Erythroblast (primary cell): Measurements from ENCODE around the gene SPATC1L.
"Not testable (repeated sequence)": the region's sequence is repeated elsewhere in the genome, so short reads cannot be mapped to it uniquely, and the experiment has no call there.

ENCODE experiments used
- DNase-seq, 2 experiments: peaks; one replicate each; lab custom pipeline; 2025; lab: John Stamatoyannopoulos, UW
- GATA1 ChIP-seq: IDR thresholded peaks from 2 replicates; pipeline ENCODE4 v1.6.1; 2011; ENCODE audit warnings: low read depth, mild to moderate bottlenecking, control low read depth, low read length, moderate library complexity
- POLR2A ChIP-seq: IDR thresholded peaks from 2 replicates; pipeline ENCODE4 v1.6.1; 2011; ENCODE audit warnings: mild to moderate bottlenecking, low read length

The SPATC1L gene

DNA sequence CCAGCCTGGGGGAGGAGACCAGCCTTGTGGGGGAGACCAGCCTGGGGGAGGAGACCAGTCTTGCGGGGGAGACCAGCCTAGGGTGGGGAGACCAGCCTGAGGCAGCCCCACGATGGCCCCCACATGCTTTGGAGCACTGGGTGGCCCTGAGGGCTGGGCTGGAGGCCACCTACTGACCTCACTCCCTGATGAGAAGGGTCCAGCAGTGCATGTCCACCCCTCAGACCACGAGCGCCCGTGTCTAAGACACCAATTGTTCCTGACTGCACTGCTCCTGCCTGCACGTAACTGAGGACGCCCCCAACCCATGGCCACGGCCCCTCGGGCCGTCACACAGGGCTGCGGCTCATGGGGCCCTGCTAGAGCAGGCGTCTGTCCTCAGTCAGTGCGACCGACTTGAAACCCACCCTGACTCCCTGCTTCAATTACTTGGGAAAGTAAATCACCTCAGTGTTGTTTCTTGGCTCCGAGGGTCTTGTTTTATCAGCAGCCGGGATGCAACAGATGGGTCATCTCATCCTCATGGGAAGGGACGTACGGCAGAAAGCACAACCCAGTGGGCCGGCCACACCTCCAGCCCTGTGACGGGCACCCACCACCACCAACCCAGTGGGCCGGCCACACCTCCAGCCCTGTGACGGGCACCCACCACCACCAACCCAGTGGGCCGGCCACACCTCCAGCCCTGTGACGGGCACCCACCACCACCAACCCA lies at the start of gene SPATC1L:
Gene SPATC1L (minus strand): TSS at position 550 of the 715 bp plus-strand sequence. CDS start 1,643 bp downstream, outside the sequence.
- DNase-seq: peak; percentile 39 to 53
- TF ChIP-seq POLR2A: no peak
- TF ChIP-seq GATA1: no peak

DNA sequence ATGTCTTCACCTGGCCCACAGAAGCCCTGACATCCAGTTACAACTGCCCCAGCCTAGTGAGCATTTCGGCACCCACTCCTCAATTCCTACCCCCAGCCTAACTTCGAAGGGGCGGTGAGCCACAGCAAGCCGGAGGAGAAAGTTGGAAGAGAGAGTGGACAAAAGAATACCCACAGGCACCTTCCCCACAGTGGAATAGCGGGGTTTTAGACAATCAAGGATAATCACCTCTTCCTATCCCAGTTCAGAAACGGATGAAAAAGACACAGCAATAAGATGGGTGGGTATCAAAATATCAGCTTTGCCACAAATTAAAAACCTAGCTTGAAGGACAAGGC lies 45.6 kb upstream of the SPATC1L start:
- DNase-seq: no peak
- TF ChIP-seq GATA1 (no peak), POLR2A (no peak)

GRCh38 chr21:46229133-46229922 lies 45.1 kb upstream of the SPATC1L start:
- peak in 1 of 2 experiments; percentile 70 for DNase-seq
- TF ChIP-seq POLR2A: no peak
- no peak for TF ChIP-seq GATA1

GRCh38 chr21:46228345-46229051 lies 44.2 kb upstream of the SPATC1L start, which contains the start of gene LSS:
TSS of gene LSS (minus strand) at chr21:46228774. CDS start at chr21:46228745, 29 bp downstream.
- TF ChIP-seq GATA1: no peak
- peak; percentile 28 for TF ChIP-seq POLR2A
- peak; percentile 94 to 97 for DNase-seq

DNA sequence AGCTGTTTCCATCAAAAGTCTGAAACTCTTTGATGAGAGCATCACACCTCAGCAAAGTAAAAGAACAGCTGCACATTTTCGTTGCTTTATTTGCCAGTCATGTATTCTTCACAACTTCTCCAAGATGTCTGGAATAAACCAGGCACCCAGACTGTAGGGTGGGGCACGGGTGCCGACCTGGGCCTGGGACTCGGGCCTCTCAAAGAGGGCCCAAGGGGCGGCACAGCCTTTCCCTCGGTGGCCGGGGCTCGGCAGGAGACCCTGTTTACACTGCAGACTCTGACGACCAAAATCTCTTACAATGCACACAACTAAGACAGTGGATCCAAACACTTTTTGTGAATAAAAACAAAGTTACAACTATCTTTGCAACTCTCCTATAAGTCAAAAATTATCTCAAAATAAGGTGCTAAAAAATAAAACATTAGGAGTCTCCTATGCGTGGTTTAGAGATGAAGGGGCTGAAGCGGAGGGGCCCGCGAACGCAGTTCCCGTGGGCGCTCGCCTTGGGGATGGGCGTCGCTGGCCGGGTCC lies 43.6 kb upstream of the SPATC1L start:
- peak; percentile 27 to 36 for DNase-seq
- TF ChIP-seq POLR2A (no peak), GATA1 (no peak)

DNA sequence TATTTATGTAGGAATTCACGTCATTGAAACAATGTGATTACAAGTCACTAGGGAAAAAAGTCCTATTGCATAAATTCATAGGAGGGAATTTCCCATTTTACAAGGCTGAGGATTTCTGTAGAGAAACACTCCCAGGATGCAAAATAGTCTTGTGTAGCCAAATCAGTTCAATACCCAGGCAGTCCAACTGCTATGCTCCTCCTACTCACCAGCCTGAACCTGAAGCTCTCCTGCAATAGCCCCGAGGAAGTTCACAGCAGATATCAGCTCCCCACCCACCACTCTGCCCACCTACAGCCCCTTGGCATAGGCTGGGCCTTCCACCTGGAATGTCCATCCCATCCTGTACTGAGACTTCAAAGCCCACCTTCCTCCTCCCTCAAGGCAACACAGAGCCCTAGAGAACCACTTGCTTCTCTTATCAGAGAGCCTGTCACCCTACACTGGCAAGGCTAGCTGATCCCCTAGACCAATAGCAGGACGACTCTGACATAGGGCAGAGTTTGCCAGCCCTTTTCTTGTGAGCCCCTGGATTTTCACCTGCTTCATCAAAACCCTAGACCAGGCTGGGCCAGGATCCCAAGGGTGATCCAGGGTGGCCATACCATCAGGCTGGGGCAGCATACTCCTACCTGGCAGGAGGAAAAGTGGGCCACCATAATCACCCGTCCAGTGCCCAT lies 42.8 kb upstream of the SPATC1L start:
- no peak for TF ChIP-seq GATA1
- peak; percentile 32 for TF ChIP-seq POLR2A
- DNase-seq: peak; percentile 24 to 26

DNA sequence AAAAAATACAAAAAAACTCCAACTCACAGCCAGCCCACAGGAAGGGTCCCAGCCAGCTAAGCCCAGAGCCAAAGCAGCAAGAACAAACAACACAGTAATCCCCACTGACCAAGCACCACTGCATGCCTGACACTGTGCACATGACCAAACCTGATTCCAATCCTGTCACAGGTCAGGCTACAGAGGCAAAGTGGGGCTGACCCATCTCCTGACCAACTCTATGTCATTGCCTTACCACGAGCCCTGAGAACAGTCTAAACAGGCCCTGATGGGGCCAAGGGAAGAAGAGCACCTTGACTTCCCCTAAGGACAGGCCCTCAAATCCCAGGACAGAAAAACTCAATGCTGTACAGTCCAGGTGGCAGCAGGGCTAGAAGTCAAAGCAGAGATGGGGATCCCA lies 41.9 kb upstream of the SPATC1L start:
- TF ChIP-seq POLR2A (no peak), GATA1 (no peak)
- DNase-seq: no peak

DNA sequence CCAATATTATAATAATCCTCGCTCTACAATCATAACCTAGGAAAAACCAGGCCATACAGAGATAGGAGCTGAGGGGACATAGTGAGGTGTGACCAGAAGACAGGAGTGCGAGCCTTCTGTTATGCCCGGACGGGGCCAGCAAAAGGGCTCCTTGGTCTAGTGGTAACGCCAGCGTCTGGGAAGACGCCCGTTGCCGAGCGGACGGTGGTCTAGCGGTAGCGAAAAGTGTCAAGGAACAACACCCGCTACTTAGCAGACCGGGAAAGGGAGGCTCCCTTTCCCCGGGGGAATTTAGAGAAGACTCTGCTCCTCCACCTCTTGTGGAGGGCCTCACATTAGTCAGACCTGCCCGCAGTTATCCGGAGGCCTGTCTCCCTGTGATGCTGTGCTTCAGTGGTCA lies 39.4 kb upstream of the SPATC1L start:
- DNase-seq: not testable (repeated sequence)

- DNase-seq: no peak
- TF ChIP-seq GATA1 (no peak), POLR2A (no peak)
Measured at GRCh38 chr21:46223217-46223616, 39.0 kb upstream of the SPATC1L start.

DNA sequence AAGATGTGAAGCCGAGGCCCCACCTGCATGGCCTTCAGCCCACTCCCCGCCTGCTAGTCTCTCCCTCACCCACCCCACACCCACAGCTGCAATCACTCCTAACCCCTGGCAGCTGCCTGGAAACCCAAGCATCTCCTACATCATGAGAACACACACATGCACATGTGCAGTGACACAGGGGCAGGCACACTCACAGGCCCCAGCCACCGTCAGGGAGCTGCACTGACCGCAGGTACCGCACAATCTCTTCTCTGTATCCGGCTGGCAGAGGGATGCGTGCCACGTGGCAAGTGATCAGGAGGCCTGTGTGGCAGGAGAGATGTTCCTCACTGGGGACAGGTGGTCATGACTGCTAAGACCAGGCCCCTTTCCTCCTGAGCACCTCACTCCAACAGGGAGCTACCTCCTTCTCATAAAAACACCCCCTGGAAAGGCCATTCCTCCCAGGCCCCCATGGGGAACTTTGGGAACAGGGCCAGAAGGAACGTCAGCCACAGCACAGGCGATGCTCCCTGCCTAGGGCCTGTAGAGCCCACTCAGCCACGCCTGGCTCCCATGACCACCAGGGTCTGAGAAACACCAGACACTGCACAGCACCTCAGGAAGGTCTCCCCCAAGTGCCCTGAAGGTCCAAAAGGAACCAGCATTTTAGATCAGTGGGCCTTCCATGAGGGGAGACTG lies 38.3 kb upstream of the SPATC1L start:
- no peak for TF ChIP-seq POLR2A
- no peak for TF ChIP-seq GATA1
- no peak for DNase-seq

GRCh38 chr21:46221664-46222435 lies 37.6 kb upstream of the SPATC1L start:
- no peak for DNase-seq

GRCh38 chr21:46220847-46221246 lies 36.6 kb upstream of the SPATC1L start:
- no peak for DNase-seq
- TF ChIP-seq GATA1: no peak
- no peak for TF ChIP-seq POLR2A

More at GRCh38 chr21:46221664-46222435, 37.6 kb upstream of the SPATC1L start:
- TF ChIP-seq POLR2A (no peak), GATA1 (no peak)
